ENCODE data around the gene IRS2.

DNA sequence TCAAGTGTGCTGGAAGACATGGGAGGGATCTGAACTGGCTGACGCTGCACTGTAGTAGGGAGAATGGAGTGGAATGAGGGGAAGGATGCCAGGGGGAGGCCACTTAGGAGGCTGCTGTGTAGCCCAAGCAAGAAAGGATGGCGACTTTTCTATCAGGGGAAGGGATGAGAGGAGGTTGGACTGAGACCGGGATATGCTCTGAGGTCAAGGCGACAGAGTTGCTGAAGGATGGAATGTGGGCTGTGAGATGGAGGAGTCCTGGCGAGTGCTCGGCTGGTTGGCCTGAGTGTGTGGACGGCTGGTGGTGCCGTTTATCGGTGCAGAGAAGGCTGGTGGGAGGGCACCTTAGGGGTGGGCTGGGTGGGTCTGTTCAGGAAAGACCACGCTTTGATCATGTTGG lies 45.7 kb downstream of the IRS2 start:
- TF ChIP-seq POLR2AphosphoS5 (IDR thresholded peaks at IDR 0.05; ENCODE audit: low read depth, low read length) (no peak), REST (IDR thresholded peaks at IDR 0.05; ENCODE audit: insufficient read depth in 1 of 2, low read depth in 2 of 2, low read length in 2 of 2) (no peak), SIN3A (IDR thresholded peaks at IDR 0.05; ENCODE audit: borderline replicate concordance, insufficient read depth, low read length) (no peak), TAF1 (IDR thresholded peaks at IDR 0.05; ENCODE audit: borderline replicate concordance, insufficient read depth, low read length) (no peak)
